Measurements from ENCODE around the gene CHRNA3.

The CHRNA3 gene

DNA sequence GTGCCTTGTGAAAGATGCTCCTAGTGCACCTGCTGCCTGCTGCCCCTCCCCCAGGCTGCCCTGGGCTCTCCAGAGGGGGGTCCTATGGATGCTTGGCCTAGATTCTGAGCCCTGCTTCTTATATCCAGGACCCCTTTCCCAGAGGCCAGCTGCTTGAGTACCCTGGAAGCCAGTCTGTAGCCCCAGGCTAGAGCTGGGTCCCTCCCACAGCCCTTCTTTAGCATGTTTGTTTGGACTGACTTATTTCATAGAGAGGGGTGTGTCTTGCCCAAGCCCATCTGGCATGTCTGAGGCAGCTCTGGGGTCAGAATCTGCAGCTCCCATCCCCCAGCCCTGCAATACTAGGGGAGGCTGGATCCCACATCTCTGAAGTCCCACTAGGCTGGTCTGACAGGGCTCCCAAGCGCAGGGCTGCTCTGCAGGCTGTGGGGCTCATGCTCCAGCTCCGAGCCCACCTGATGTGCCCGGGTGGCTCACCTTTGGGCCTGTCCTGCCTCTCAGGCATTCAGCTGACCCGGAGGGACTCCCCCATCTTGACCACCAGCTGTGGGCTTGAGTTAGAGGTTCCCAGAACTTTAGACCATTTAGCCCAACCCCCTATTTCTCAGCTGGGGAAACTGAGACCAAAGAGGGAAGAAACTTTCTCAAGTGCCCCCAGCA is 17.1 kb upstream of the CHRNA3 start:
- peaks cover 8% of the 10 kb centered on the region; the same call in 1 of the 2 replicates for H3K4me1 ChIP-seq (ENCODE audit: low read length)
- H3K4me3 ChIP-seq (ENCODE audit: low read length) = no peak overlapping the region
- H3K36me3 ChIP-seq (replicated peaks; ENCODE audit: low read depth, low read length) = no peaks in the 10 kb centered on the region
- H3K9me3 ChIP-seq (ENCODE audit: insufficient read depth, low read length) = peaks cover 7% of the 10 kb centered on the region; the same call in 1 of the 2 replicates
- no peak overlapping the region for H3K9ac ChIP-seq (ENCODE audit: low read length)
- no peak for TF ChIP-seq EZH2phosphoT487 (IDR thresholded peaks at IDR 0.05; ENCODE audit: low read depth)
- TF ChIP-seq, protein P1, sequence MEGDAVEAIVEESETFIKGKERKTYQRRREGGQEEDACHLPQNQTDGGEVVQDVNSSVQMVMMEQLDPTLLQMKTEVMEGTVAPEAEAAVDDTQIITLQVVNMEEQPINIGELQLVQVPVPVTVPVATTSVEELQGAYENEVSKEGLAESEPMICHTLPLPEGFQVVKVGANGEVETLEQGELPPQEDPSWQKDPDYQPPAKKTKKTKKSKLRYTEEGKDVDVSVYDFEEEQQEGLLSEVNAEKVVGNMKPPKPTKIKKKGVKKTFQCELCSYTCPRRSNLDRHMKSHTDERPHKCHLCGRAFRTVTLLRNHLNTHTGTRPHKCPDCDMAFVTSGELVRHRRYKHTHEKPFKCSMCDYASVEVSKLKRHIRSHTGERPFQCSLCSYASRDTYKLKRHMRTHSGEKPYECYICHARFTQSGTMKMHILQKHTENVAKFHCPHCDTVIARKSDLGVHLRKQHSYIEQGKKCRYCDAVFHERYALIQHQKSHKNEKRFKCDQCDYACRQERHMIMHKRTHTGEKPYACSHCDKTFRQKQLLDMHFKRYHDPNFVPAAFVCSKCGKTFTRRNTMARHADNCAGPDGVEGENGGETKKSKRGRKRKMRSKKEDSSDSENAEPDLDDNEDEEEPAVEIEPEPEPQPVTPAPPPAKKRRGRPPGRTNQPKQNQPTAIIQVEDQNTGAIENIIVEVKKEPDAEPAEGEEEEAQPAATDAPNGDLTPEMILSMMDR (IDR thresholded peaks at IDR 0.05; ENCODE audit: low read depth, low read length) = no peak
- no peak overlapping the region for H3K4me2 ChIP-seq (ENCODE audit: low read length)
- H3K79me2 ChIP-seq (ENCODE audit: low read length) = no peaks in the 10 kb centered on the region
- no peak overlapping the region for H3K27ac ChIP-seq (ENCODE audit: low read length)
- no peaks in the 10 kb centered on the region for H4K20me1 ChIP-seq (ENCODE audit: insufficient read depth, low read length)
- peaks cover 7% of the 10 kb centered on the region; the same call in 1 of the 2 replicates for H3K27me3 ChIP-seq (ENCODE audit: low read depth, low read length)
- no peak overlapping the region for H2AFZ ChIP-seq (ENCODE audit: low read depth, low read length)

DNA sequence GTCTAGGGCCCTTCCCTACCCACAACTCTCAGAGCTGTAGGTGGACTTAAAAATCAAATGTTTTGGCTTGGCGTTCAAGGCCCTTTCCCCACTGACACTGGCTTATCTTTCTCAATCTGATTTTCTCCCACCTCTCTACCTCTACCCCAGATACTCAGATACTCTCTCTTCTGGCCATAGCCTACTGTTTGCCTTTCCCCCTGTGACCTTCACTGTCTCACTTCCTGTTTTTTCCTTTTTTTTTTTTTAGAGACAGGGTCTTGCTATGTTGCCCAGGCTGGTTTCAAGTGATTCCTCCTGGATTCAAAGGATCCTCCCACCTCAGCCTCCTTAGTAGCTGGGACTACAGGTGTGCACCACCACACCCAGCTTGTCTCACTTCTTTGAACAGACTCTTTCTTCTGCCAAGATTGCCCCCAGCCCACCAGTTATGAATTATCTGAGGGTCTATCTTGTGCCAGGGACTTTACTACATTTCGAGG is 15.6 kb upstream of the CHRNA3 start:
- Histone ChIP-seq H2AFZ (ENCODE audit: low read depth, low read length) (no peak overlapping the region), H3K4me2 (ENCODE audit: low read length) (no peak overlapping the region), H3K36me3 (replicated peaks; ENCODE audit: low read depth, low read length) (no peaks in the 10 kb centered on the region), H3K4me1 (ENCODE audit: low read length) (peaks cover 8% of the 10 kb centered on the region; the same call in 1 of the 2 replicates), H3K79me2 (ENCODE audit: low read length) (no peaks in the 10 kb centered on the region), H3K27ac (ENCODE audit: low read length) (no peak overlapping the region), H3K9ac (ENCODE audit: low read length) (no peak overlapping the region), H3K9me3 (ENCODE audit: insufficient read depth, low read length) (peaks cover 9% of the 10 kb centered on the region; the same call in 1 of the 2 replicates), H4K20me1 (ENCODE audit: insufficient read depth, low read length) (no peaks in the 10 kb centered on the region), H3K4me3 (ENCODE audit: low read length) (no peak overlapping the region), H3K27me3 (ENCODE audit: low read depth, low read length) (peaks cover 8% of the 10 kb centered on the region; the same call in 1 of the 2 replicates)
- TF ChIP-seq, protein P1 (IDR thresholded peaks at IDR 0.05; ENCODE audit: low read depth, low read length) = no peak
- no peak for TF ChIP-seq EZH2phosphoT487 (IDR thresholded peaks at IDR 0.05; ENCODE audit: low read depth)

GRCh38 chr15:78635346-78635745 is 14.6 kb upstream of the CHRNA3 start:
- Histone ChIP-seq H3K27me3 (ENCODE audit: low read depth, low read length) (peaks cover 8% of the 10 kb centered on the region; the same call in 1 of the 2 replicates), H4K20me1 (ENCODE audit: insufficient read depth, low read length) (no peaks in the 10 kb centered on the region), H3K79me2 (ENCODE audit: low read length) (no peaks in the 10 kb centered on the region), H3K4me3 (ENCODE audit: low read length) (no peak overlapping the region), H2AFZ (ENCODE audit: low read depth, low read length) (no peak overlapping the region), H3K9me3 (ENCODE audit: insufficient read depth, low read length) (peaks cover 9% of the 10 kb centered on the region; the same call in 1 of the 2 replicates), H3K4me1 (ENCODE audit: low read length) (peaks cover 8% of the 10 kb centered on the region; the same call in 1 of the 2 replicates), H3K36me3 (replicated peaks; ENCODE audit: low read depth, low read length) (no peaks in the 10 kb centered on the region), H3K4me2 (ENCODE audit: low read length) (no peak overlapping the region), H3K9ac (ENCODE audit: low read length) (no peak overlapping the region), H3K27ac (ENCODE audit: low read length) (no peak overlapping the region)
- TF ChIP-seq EZH2phosphoT487 (IDR thresholded peaks at IDR 0.05; ENCODE audit: low read depth) = no peak
- TF ChIP-seq, protein P1 (IDR thresholded peaks at IDR 0.05; ENCODE audit: low read depth, low read length) = no peak

All from OCI-LY3 (cell line).